HG02970 (cell line): ENCODE data around the gene ASTN2.

Experiments used
- ATAC-seq: cut with Tn5 transposase; IDR thresholded peaks from one replicate; pipeline ENCODE4 v1.9.1; 2021; ENCODE audit warnings: mild to moderate bottlenecking, moderate library complexity, moderate number of reproducible peaks; ENCODE audit not compliant: unreplicated experiment, low FRiP score

The ASTN2 gene

GRCh38 chr9:117306032-117306431 is 108.8 kb downstream of the ASTN2 start:
- ATAC-seq: no peak

DNA sequence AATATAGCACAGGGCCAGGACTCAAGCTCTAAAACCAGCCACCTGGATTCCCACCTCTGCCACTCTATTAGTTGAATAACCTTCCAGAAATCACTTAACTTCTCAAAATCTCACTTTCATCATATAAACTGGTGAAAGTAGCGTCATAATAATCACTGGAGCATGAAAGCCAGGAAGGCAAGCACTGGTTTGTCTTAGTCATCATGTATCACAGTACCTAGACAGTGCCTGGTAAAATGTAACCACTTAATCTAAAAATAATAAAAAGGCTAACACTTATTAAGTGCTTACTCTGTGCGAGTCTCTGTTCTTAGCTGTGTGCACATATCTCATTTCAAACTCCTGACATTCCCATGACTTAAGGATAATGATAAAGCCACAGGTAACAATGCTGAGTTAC is 109.4 kb downstream of the ASTN2 start:
- ATAC-seq: no peak

- ATAC-seq: no peak
Observed at GRCh38 chr9:117304549-117304948, 110.3 kb downstream of the ASTN2 start.

DNA sequence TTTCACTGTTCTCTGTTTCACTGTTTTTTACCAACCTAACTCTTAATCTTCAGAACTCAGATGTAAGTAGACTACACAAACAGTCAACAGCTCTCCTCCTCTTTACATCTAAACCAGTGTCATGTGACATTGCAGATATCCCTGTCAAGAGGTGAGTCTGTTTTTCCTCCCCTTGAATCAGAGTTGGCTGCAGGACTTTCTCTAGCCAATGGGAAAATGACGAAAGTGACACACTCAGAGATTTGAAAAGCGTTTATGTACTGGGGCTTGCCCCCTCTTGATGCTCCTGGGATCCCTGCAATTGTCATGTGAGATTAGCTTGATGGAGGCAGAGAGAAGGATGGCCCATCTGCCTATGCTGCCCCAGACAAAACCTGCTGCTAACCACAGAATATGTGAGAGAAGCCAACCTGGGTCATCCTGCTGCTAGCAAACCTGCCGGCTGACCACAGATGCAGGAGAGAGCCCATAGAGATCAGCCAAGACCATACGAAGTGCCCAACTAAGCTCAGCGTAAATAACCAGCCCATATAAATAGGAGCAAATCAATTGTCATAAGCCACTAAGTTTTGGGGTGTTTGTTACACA is 111.1 kb downstream of the ASTN2 start:
- ATAC-seq: no peak

DNA sequence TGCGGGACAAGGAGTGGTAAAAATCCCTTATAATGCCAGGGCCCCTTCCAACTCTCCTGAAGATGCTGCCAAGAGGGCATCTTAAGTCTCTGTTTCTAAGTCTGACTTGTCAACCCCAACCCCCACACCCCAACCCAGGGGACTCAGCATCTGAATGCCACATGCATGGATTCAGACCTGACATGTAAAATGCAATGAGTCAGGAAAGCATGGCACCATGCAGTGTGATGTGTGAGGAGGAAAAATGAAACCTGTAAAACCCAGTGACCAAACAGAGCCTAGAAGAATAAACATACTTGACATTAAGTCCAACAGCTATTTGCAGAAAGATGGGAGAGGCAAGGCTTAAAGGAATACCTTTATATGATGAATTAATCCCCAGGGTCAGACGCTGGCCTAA is 112.4 kb downstream of the ASTN2 start:
- no peak for ATAC-seq

DNA sequence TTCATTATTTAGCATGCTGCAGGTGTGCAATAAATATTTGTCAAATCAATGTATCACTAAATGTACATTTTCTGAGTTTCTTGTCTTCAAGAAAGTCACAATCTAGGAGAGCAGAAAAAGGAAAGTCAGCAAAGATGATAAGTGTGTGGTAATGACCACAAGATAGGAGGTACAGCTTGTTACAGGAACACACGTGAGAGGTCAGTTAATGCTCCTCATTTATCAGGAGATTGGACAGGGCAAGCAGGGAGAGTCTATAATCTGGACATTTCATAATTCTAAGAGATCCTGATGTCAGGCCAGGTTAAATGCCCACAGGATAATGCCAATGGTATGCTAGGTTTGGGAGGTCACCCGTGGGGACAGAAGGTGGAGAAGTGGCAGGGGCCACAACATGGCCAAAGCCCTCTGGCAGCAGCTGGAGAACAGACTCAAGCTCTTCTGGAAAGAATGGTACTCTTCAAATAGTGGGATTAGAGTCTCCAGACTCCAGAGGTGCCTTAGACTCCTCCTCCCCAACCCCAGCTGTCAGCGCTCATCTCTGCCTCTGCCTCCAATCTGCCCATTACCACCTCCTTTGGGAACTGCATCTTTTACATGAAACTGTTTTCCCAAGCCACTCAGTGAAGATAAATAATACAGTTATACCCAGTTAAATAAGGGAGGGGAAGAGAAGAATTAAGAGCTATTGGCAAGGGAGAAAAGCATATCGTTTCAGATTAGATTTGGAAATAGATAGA is 114.3 kb downstream of the ASTN2 start:
- no peak for ATAC-seq

DNA sequence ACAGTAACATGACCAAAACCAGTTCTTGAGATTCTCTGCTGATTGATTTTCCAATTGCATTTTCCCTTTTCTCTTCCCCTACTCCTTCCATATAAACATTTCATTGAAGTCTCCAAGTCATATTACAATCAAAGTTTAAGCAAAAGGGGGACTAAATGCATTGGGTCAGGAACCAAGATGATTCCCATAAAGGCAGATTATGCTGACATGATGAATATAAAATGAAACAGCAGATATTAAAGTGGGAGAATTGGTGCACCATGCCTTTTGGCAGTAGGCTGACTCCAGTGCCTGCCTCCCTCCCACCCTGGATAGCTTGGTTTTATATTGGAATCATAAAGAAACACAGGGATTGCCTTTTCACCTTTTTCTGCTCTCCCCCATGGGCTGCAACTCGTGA is 118.4 kb downstream of the ASTN2 start:
- no peak for ATAC-seq

GRCh38 chr9:117293206-117294114 is 121.4 kb downstream of the ASTN2 start:
- ATAC-seq: no peak

DNA sequence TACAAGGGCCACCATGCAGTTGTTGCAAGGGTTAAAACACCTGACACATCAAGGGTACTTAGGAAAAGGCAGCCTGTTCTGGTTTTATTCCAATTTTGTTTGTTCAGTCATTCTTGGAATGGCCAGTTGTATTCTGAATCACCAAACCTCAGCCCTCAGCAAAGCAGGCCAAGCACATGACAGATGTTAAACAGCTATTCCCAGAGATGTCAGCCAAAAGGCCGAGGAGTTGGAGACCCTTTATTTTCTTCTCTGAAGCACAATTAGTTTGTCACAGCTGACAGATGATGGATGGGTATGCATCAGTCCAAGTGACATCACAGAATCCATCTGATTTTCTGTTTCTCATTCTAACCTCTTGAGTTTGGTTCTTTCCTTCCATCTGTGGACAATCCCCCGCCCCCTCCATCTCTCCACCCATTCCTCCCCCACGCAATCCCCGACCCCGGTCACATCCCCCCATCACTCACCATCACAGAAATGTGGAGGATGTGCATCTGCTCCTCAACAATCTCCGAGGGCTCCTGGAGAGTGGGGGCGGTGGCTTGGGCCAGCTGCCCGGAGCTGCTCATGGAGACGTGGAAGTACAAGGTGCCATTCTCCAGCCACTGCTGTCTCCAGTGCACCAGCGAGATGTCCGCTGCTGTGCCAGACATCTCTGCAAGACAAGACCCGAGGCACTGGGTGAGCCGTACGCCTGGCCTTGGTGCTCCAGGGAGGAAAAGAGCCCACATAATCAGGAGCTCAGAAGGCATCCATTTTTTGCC is 123.8 kb downstream of the ASTN2 start:
- no peak for ATAC-seq

DNA sequence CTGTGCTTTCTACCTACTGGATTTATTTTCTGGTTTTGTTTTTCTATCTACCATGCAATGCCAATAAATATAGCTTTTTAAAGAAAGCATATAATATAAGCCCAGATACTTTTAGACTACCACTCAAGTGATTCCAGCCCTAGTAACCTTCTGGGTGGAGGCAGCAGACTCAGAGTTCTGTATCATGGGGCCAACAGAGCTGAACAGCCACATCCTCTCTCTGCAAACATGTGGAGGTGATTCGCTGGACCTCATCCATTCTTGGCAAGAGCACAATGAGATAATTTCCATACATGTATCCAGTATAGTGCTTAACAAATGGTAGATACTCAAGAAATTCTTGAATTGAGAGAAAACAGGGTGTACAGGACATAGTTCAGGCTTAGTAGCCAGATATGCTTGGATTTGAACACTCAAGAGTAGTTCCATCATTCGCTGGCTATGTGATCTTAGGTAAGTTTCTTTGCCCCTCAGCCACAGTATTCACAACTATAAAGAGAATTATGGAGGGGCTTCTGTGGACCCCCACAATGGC is 124.5 kb downstream of the ASTN2 start:
- ATAC-seq: no peak

DNA sequence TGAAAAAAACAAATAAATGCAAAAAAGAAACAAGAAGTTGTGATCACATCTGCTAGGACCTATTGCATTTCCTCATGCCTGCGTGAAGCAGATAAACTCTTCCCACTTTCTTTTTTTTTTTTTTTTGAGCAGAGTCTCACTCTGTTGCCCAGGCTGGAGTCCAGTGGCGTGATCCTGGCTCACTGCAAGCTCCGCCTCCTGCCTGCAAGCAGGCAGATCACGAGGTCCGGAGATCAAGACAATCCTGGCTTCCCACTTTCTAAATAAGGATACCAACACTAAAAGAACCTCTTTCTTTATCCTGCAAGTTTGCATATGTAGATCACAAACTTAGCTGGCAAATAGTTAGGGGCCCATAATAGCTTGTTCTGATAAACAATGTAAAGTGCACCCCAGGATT is 128.6 kb downstream of the ASTN2 start:
- no peak for ATAC-seq

DNA sequence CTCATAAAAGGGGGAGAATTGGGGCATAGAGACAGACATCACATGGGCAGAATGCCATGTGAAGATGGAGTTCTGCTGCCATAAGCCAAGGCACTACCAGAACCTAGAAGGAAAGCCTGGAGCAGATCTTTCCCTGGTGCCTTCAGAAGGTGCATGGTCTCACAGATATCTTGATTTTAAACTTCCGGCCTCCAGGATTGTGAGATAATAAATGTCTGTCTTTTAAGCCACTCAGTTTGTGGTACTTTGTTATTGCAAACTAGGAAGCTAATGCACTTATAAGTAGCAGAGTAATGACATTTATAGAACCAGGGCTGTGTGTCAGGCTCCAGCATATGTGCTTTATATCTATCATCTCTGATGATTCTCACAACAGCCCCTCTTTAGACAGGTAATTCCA is 130.4 kb downstream of the ASTN2 start:
- no peak for ATAC-seq

DNA sequence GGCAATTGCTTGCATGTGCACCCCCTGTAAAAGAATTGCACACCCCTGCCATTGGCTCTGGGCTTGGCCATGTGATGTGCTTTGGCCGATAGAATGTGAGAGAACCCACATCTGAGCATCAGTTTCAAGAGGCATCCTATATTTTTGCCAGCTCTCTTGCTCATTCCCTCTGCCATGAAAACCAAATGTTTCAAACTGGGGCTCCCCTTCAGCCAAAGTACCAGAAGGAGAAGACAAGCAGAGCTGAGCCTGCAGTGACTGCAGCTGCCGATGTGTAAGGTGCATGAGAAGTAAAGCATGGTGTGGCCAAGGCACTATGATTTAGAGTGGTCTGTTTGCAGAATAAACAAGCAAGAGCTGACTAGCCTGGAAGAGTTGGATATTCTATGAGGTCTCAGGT is 132.3 kb downstream of the ASTN2 start:
- no peak for ATAC-seq

GRCh38 chr9:117278471-117279035 is 136.3 kb downstream of the ASTN2 start:
- no peak for ATAC-seq

GRCh38 chr9:117278020-117278419 is 136.8 kb downstream of the ASTN2 start:
- no peak for ATAC-seq

DNA sequence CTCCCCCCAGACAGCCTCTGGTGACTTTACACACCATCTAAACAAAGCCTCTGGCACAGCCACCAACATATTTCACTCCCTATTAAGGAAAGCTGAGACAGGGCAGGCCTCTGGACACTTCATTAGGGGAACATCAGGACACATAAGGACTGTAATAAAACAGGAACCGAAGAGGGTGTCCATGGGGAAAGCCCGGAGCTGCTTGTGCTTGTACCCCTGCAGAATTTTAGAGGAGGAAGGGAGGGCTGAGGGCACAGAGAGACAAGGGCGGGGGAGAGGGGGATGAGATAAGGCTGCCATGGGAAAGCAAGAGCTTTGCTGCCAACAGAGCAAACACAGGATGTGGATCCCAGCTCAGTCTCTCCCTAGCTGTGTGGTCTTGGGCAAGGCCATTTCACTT is 138.4 kb downstream of the ASTN2 start:
- no peak for ATAC-seq

DNA sequence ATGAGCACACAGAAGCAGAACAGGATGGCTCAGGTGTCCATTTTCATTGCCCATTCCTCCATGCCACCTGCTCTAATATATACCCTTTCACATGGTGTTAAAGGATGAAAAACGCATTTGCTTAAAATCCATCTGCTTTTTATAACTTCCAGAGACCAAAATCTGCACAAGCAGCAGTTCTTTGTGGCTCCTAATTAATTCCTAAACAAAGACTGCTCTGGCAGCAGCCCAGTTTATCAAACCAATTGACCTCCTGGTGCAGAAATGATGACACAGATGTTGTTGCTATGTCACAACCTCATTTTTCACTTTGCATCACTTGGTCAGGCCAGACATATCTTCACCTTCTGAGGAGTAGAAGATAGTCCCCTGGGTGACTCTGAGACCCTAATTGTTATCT is 141.2 kb downstream of the ASTN2 start:
- ATAC-seq: no peak

GRCh38 chr9:117268847-117269446 is 145.9 kb downstream of the ASTN2 start:
- ATAC-seq: no peak

- no peak for ATAC-seq
Observed at GRCh38 chr9:117266855-117267497, 147.9 kb downstream of the ASTN2 start.
